ENCODE measurements around the gene NRG3.

DNA sequence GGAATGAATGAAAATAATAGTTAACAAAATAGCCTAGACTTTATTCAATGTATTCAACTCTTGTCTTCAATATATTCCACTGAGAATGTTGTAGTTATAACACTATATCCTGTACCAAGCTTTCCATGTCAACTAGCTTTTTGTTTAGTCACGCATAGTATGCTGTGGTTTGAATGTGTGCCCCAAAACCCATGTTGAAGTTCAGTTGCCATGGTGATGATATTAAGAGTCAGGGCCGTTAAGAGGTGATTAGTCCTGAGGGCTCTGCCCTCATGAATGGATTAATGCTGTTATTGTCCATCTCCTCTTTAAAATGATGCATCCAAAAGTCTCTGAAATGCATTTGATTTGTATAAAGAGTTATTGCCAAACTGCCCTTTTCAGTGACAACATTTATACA, 887.6 kb downstream of the NRG3 start:
- TF ChIP-seq, protein P1, sequence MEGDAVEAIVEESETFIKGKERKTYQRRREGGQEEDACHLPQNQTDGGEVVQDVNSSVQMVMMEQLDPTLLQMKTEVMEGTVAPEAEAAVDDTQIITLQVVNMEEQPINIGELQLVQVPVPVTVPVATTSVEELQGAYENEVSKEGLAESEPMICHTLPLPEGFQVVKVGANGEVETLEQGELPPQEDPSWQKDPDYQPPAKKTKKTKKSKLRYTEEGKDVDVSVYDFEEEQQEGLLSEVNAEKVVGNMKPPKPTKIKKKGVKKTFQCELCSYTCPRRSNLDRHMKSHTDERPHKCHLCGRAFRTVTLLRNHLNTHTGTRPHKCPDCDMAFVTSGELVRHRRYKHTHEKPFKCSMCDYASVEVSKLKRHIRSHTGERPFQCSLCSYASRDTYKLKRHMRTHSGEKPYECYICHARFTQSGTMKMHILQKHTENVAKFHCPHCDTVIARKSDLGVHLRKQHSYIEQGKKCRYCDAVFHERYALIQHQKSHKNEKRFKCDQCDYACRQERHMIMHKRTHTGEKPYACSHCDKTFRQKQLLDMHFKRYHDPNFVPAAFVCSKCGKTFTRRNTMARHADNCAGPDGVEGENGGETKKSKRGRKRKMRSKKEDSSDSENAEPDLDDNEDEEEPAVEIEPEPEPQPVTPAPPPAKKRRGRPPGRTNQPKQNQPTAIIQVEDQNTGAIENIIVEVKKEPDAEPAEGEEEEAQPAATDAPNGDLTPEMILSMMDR (IDR thresholded peaks at IDR 0.05) = no peak
- no peak for TF ChIP-seq POLR2AphosphoS5 (IDR thresholded peaks at IDR 0.05)

Measured in prostate gland (tissue), 2 donors.